Naive thymus-derived CD4-positive, alpha-beta T cell (primary cell): ENCODE data around the gene TMEM132D. TPM values are rescaled to one million over a fixed set of nuclear protein-coding genes. Genes with fewer than 3 reads are reported as not detected.
"Not testable (repeated sequence)": the region's sequence is repeated elsewhere in the genome, so short reads cannot be mapped to it uniquely, and the experiment has no call there.

Source experiments
- ATAC-seq: fragments of 150-1000 bp; cut with Tn5 transposase; 2 replicates; pipeline ENCODE4 v1.10.0; 2021; ENCODE audit warnings: mild to moderate bottlenecking, moderate library complexity
- CTCF ChIA-PET: fragments of 350-600 bp; sonication (Branson Sonifier 250); formaldehyde crosslinking; loops from one replicate; lab custom pipeline; 2021; ENCODE audit warnings: antibody characterized with exemption; lab: Charles Lee
- POLR2A ChIA-PET: fragments of 350-600 bp; sonication (Branson Sonifier 250); formaldehyde crosslinking; loops from one replicate; lab custom pipeline; 2021; ENCODE audit warnings: antibody characterized with exemption, inconsistent platforms; lab: Charles Lee
- DNase-seq, 9 donors: peaks; one replicate each; pipeline versions ENCODE4 v3.0.0 to v3.0.0-alpha.2; 2020 to 2022; ENCODE audit warnings: mixed read lengths in 1 of 9
- H3K27ac ChIP-seq: one replicate; pipeline ENCODE4 v1.7.0; 2013; ENCODE audit warnings: mild to moderate bottlenecking, low read depth, low read length, moderate library complexity
- H3K27me3 ChIP-seq, 2 donors: one replicate each; pipeline ENCODE4 v1.7.0; 2013; ENCODE audit warnings: low read length in 2 of 2, mild to moderate bottlenecking in 2 of 2, moderate library complexity in 2 of 2; ENCODE audit not compliant: control insufficient read depth in 2 of 2, insufficient read depth in 2 of 2
- H3K36me3 ChIP-seq, 3 experiments: 1 replicate in 2 of 3; 2 replicates in 1 of 3; pipeline ENCODE4 v1.7.0; 2013; ENCODE audit warnings: low read length in 3 of 3, mild to moderate bottlenecking in 3 of 3, moderate library complexity in 1 of 3; ENCODE audit not compliant: insufficient read depth in 3 of 3, control insufficient read depth in 2 of 3
- H3K4me1 ChIP-seq, 2 donors: one replicate each; pipeline ENCODE4 v1.7.0; 2013; ENCODE audit warnings: low read length in 2 of 2, mild to moderate bottlenecking in 2 of 2, moderate library complexity in 1 of 2; ENCODE audit not compliant: control insufficient read depth in 2 of 2, insufficient read depth in 2 of 2
- H3K4me3 ChIP-seq: 2 replicates; pipeline ENCODE4 v1.7.0; 2013; ENCODE audit warnings: mild to moderate bottlenecking, low read length
- H3K9me3 ChIP-seq, 3 experiments: 1 replicate in 2 of 3; 2 replicates in 1 of 3; pipeline ENCODE4 v1.7.0; 2013; ENCODE audit warnings: low read length in 3 of 3; ENCODE audit not compliant: control insufficient read depth in 2 of 3
- H3K27ac Mint-ChIP-seq, 9 donors: one replicate each; pipeline ENCODE4 v1.8.0; 2020 to 2022; ENCODE audit warnings: mixed read lengths in 9 of 9, mild to moderate bottlenecking in 8 of 9, moderate library complexity in 5 of 9, inconsistent platforms in 2 of 9
- H3K27me3 Mint-ChIP-seq, 5 donors: one replicate each; pipeline ENCODE4 v1.8.0; 2021 to 2022; ENCODE audit warnings: mixed read lengths in 5 of 5, mild to moderate bottlenecking in 1 of 5
- H3K36me3 Mint-ChIP-seq, 5 donors: one replicate each; pipeline ENCODE4 v1.8.0; 2020 to 2022; ENCODE audit warnings: mixed read lengths in 5 of 5, mild to moderate bottlenecking in 3 of 5, inconsistent platforms in 1 of 5
- H3K4me1 Mint-ChIP-seq, 7 donors: one replicate each; pipeline ENCODE4 v1.8.0; 2020 to 2022; ENCODE audit warnings: mixed read lengths in 7 of 7, mild to moderate bottlenecking in 3 of 7, inconsistent platforms in 1 of 7
- H3K4me3 Mint-ChIP-seq, 10 donors: one replicate each; pipeline ENCODE4 v1.8.0; 2020 to 2022; ENCODE audit warnings: mild to moderate bottlenecking in 10 of 10, mixed read lengths in 10 of 10, moderate library complexity in 6 of 10, inconsistent platforms in 2 of 10
- H3K9me3 Mint-ChIP-seq, 11 donors: one replicate each; pipeline ENCODE4 v1.8.0; 2020 to 2022; ENCODE audit warnings: mixed read lengths in 11 of 11, mild to moderate bottlenecking in 4 of 11, inconsistent platforms in 1 of 11, moderate library complexity in 1 of 11
- intact Hi-C, 2 donors: fragments of 100-400 bp; cut with micrococcal nuclease; formaldehyde crosslinking; loops; one replicate each; pipeline ENCODE4 v1.15.1; 2023
- polyA plus RNA-seq, 2 donors: library from polyadenylated mRNA; unstranded; fragments of 300-500 nt; fragmentation: Illumina TruSeq; gene quantifications; one replicate each; pipeline ENCODE4 v1.2.3, GENCODE V29; 2021
- total RNA-seq, 6 experiments: library from RNA in 5 of 6; stranded (reverse) in 5 of 6; gene quantifications; 1 replicate in 5 of 6; 2 replicates in 1 of 6; pipeline ENCODE4 v1.2.3 and lab custom pipeline; 2021 to 2026

The TMEM132D gene
- total and polyA plus RNA-seq, 7 experiments from 2014 or later, result not detected

- peaks cover 0 to 4% (median 0%) of the 10 kb centered on the region in 5 donors for H3K36me3 Mint-ChIP-seq
- ChIA-PET POLR2A (no interaction called here), CTCF (no interaction called here)
- no peak overlapping the region for H3K27ac Mint-ChIP-seq
- Histone ChIP-seq H3K4me1 (no peaks in the 10 kb centered on the region), H3K9me3 (no peaks in the 10 kb centered on the region), H3K27ac (no peak overlapping the region), H3K36me3 (no peaks in the 10 kb centered on the region), H3K4me3 (no peak overlapping the region), H3K27me3 (no peaks in the 10 kb centered on the region)
- H3K4me3 Mint-ChIP-seq, result no peak overlapping the region
- H3K9me3 Mint-ChIP-seq, result peaks cover 0 to 15% (median 4%) of the 10 kb centered on the region in 11 donors
- ATAC-seq (no peak), DNase-seq (no peak)
- intact Hi-C loops, result no loop called here
- H3K4me1 Mint-ChIP-seq, result no peaks in the 10 kb centered on the region
- H3K27me3 Mint-ChIP-seq, result peaks cover 0 to 7% (median 0%) of the 10 kb centered on the region in 5 donors
Measured at GRCh38 chr12:129558036-129558435, 345.8 kb downstream of the TMEM132D start.

- H3K36me3 Mint-ChIP-seq, result peaks cover 0 to 7% (median 0%) of the 10 kb centered on the region in 5 donors
- no peak overlapping the region for H3K27ac ChIP-seq
- H3K4me1 Mint-ChIP-seq, result no peaks in the 10 kb centered on the region
- no peak for ATAC-seq
- H3K27me3 ChIP-seq, result no peaks in the 10 kb centered on the region
- peaks cover 0 to 19% (median 6%) of the 10 kb centered on the region in 11 donors for H3K9me3 Mint-ChIP-seq
- POLR2A ChIA-PET, result no interaction called here
- intact Hi-C loops, result no loop called here
- no peak for DNase-seq
- no peak overlapping the region for H3K4me3 Mint-ChIP-seq
- H3K27ac Mint-ChIP-seq, result no peak overlapping the region
- no peaks in the 10 kb centered on the region for H3K9me3 ChIP-seq
- no peak overlapping the region for H3K4me3 ChIP-seq
- H3K36me3 ChIP-seq, result no peaks in the 10 kb centered on the region
- no peaks in the 10 kb centered on the region for H3K4me1 ChIP-seq
- peaks cover 0 to 17% (median 0%) of the 10 kb centered on the region in 5 donors for H3K27me3 Mint-ChIP-seq
- CTCF ChIA-PET, result no interaction called here
Measured at GRCh38 chr12:129556082-129556481, 347.7 kb downstream of the TMEM132D start.

GRCh38 chr12:129552996-129553750 lies 350.7 kb downstream of the TMEM132D start:
- intact Hi-C loops, result no loop called here
- no peak for ATAC-seq
- no peak overlapping the region for H3K27ac Mint-ChIP-seq

GRCh38 chr12:129551441-129551840 lies 352.4 kb downstream of the TMEM132D start:
- no peaks in the 10 kb centered on the region for H3K36me3 ChIP-seq
- no peak overlapping the region for H3K4me3 Mint-ChIP-seq
- H3K9me3 ChIP-seq, result no peaks in the 10 kb centered on the region
- H3K4me3 ChIP-seq, result no peak overlapping the region
- ATAC-seq (no peak), DNase-seq (no peak)
- H3K27ac ChIP-seq, result no peak overlapping the region
- H3K4me1 Mint-ChIP-seq, result no peaks in the 10 kb centered on the region
- no peak overlapping the region for H3K27ac Mint-ChIP-seq
- no peaks in the 10 kb centered on the region for H3K4me1 ChIP-seq
- intact Hi-C loops, result no loop called here
- ChIA-PET POLR2A (no interaction called here), CTCF (no interaction called here)
- no peaks in the 10 kb centered on the region for H3K27me3 ChIP-seq
- H3K9me3 Mint-ChIP-seq, result peaks cover 0 to 23% (median 17%) of the 10 kb centered on the region in 11 donors
- H3K27me3 Mint-ChIP-seq, result peaks cover 0 to 17% (median 0%) of the 10 kb centered on the region in 5 donors
- peaks cover 0 to 13% (median 0%) of the 10 kb centered on the region in 5 donors for H3K36me3 Mint-ChIP-seq

More at GRCh38 chr12:129552996-129553750, 350.7 kb downstream of the TMEM132D start:
- ChIA-PET CTCF (no interaction called here), POLR2A (no interaction called here)
- Histone ChIP-seq H3K9me3 (no peaks in the 10 kb centered on the region), H3K27me3 (no peaks in the 10 kb centered on the region), H3K27ac (no peak overlapping the region), H3K4me3 (no peak overlapping the region), H3K36me3 (no peaks in the 10 kb centered on the region), H3K4me1 (no peaks in the 10 kb centered on the region)
- Mint-ChIP-seq H3K9me3 (peaks cover 0 to 24% (median 18%) of the 10 kb centered on the region in 11 donors), H3K27me3 (peaks cover 0 to 17% (median 0%) of the 10 kb centered on the region in 5 donors), H3K36me3 (peaks cover 0 to 13% (median 0%) of the 10 kb centered on the region in 5 donors), H3K4me1 (no peaks in the 10 kb centered on the region), H3K4me3 (no peak overlapping the region)
- no peak for DNase-seq

- Histone ChIP-seq H3K36me3 (no peaks in the 10 kb centered on the region), H3K27me3 (no peaks in the 10 kb centered on the region), H3K4me3 (no peak overlapping the region), H3K4me1 (no peaks in the 10 kb centered on the region), H3K27ac (no peak overlapping the region), H3K9me3 (no peaks in the 10 kb centered on the region)
- Mint-ChIP-seq H3K9me3 (peaks cover 0 to 22% (median 17%) of the 10 kb centered on the region in 11 donors), H3K4me1 (no peaks in the 10 kb centered on the region), H3K36me3 (peaks cover 0 to 13% (median 0%) of the 10 kb centered on the region in 5 donors), H3K27ac (no peak overlapping the region), H3K27me3 (peaks cover 0 to 17% (median 0%) of the 10 kb centered on the region in 5 donors), H3K4me3 (no peak overlapping the region)
- DNase-seq (no peak), ATAC-seq (no peak)
- ChIA-PET CTCF (no interaction called here), POLR2A (no interaction called here)
- intact Hi-C loops, result no loop called here
Measured at GRCh38 chr12:129550353-129550752, 353.5 kb downstream of the TMEM132D start.

- no peak for DNase-seq
- no peak overlapping the region for H3K27ac Mint-ChIP-seq
- CTCF ChIA-PET, result no interaction called here
- no peaks in the 10 kb centered on the region for H3K4me1 Mint-ChIP-seq
- peaks cover 0 to 13% (median 0%) of the 10 kb centered on the region in 5 donors for H3K36me3 Mint-ChIP-seq
- ATAC-seq, result no peak
- Histone ChIP-seq H3K4me1 (no peaks in the 10 kb centered on the region), H3K36me3 (no peaks in the 10 kb centered on the region), H3K27me3 (no peaks in the 10 kb centered on the region), H3K9me3 (no peaks in the 10 kb centered on the region), H3K27ac (no peak overlapping the region), H3K4me3 (no peak overlapping the region)
- H3K4me3 Mint-ChIP-seq, result no peak overlapping the region
- H3K27me3 Mint-ChIP-seq, result peaks cover 0 to 17% (median 0%) of the 10 kb centered on the region in 5 donors
- intact Hi-C loops, result no loop called here
- POLR2A ChIA-PET, result no interaction called here
- peaks cover 0 to 22% (median 14%) of the 10 kb centered on the region in 11 donors for H3K9me3 Mint-ChIP-seq
Measured at GRCh38 chr12:129549656-129550055, 354.2 kb downstream of the TMEM132D start.

GRCh38 chr12:129549020-129549419 lies 354.8 kb downstream of the TMEM132D start:
- H3K4me1 Mint-ChIP-seq, DNase-seq, ATAC-seq, H3K9me3 ChIP-seq, H3K4me3 Mint-ChIP-seq, H3K27me3 ChIP-seq, POLR2A ChIA-PET, intact Hi-C loops, CTCF ChIA-PET, H3K4me1 ChIP-seq, H3K36me3 ChIP-seq, H3K27ac ChIP-seq, H3K4me3 ChIP-seq, H3K27ac Mint-ChIP-seq: not testable (repeated sequence)
- Mint-ChIP-seq H3K9me3 (peaks cover 0 to 20% (median 12%) of the 10 kb centered on the region in 11 donors), H3K27me3 (peaks cover 0 to 15% (median 0%) of the 10 kb centered on the region in 5 donors), H3K36me3 (peaks cover 0 to 16% (median 0%) of the 10 kb centered on the region in 5 donors)
